GM20000 (cell line): ENCODE results near the gene ADGRL1.
"Not testable (repeated sequence)": the region's sequence is repeated elsewhere in the genome, so short reads cannot be mapped to it uniquely, and the experiment has no call there.

ENCODE experiments used
- DNase-seq: peaks from one replicate; pipeline ENCODE4 v3.0.0; 2012; ENCODE audit warnings: low spot score
- CTCF ChIP-seq: IDR thresholded peaks from 2 replicates; pipeline ENCODE4 v1.5.1; 2012; ENCODE audit warnings: mild to moderate bottlenecking, control low read depth; ENCODE audit errors: extremely low read depth, missing control alignments

ADGRL1 gene

GRCh38 chr19:14206308-14206707, 339 bp upstream of the ADGRL1 start:
- DNase-seq, result peak; percentile 53

- DNase-seq, result not testable (repeated sequence)
Observed at GRCh38 chr19:14204676-14205451, 1.1 kb downstream of the ADGRL1 start.

GRCh38 chr19:14204219-14204618, 1.8 kb downstream of the ADGRL1 start:
- DNase-seq, result not testable (repeated sequence)

GRCh38 chr19:14203788-14204187, 2.2 kb downstream of the ADGRL1 start:
- not testable (repeated sequence) for DNase-seq

- no peak for TF ChIP-seq CTCF
- no peak for DNase-seq
Observed at GRCh38 chr19:14203177-14203576, 2.8 kb downstream of the ADGRL1 start.

- not testable (repeated sequence) for DNase-seq
Observed at GRCh38 chr19:14201481-14201880, 4.5 kb downstream of the ADGRL1 start.

GRCh38 chr19:14200147-14200841, 5.7 kb downstream of the ADGRL1 start:
- peak; percentile 52 for DNase-seq
- TF ChIP-seq CTCF, result peak; percentile 36

- no peak for TF ChIP-seq CTCF
- DNase-seq, result no peak
Observed at GRCh38 chr19:14198384-14199376, 7.3 kb downstream of the ADGRL1 start.

GRCh38 chr19:14197882-14198281, 8.1 kb downstream of the ADGRL1 start:
- TF ChIP-seq CTCF, result no peak
- no peak for DNase-seq

GRCh38 chr19:14197288-14197687, 8.7 kb downstream of the ADGRL1 start:
- not testable (repeated sequence) for DNase-seq
